Suprapubic skin (tissue), 4 donors: Measurements from ENCODE around the gene TENT4A.

Experiments
- EP300 ChIP-seq: sonication (generic); formaldehyde crosslinking; IDR thresholded peaks from one replicate; pipeline ENCODE4 v1.6.1; 2017; ENCODE audit warnings: antibody characterized with exemption
- POLR2A ChIP-seq, 2 donors: fragments of 450-650 bp; IDR thresholded peaks; one replicate each; pipeline ENCODE4 v1.6.1; 2017; ENCODE audit warnings: antibody characterized with exemption in 2 of 2, mild to moderate bottlenecking in 2 of 2, moderate library complexity in 2 of 2
- POLR2AphosphoS5 ChIP-seq, 3 donors: sonication (generic); formaldehyde crosslinking; IDR thresholded peaks; one replicate each; pipeline ENCODE4 v1.6.1; 2017; ENCODE audit warnings: antibody characterized with exemption in 3 of 3

- TF ChIP-seq EP300 (no peak), POLR2A (IDR thresholded peaks at IDR 0.05) (no peak), POLR2AphosphoS5 (IDR thresholded peaks at IDR 0.05) (no peak)
Observed at GRCh38 chr5:6780802-6781391, 67.7 kb downstream of the TENT4A start.
